GM13976 (cell line): ENCODE measurements around the gene LRPAP1.

ENCODE experiments used
- DNase-seq: peaks from one replicate; pipeline ENCODE4 v3.0.0; 2012; ENCODE audit warnings: low spot score
- in situ Hi-C: fragments of 300-500 bp; cut with MboI; formaldehyde crosslinking; loops from one replicate; pipeline ENCODE4 v1.12.0; 2022; ENCODE audit warnings: low sequenced_read_pairs, mixed read lengths, inconsistent platforms; ENCODE audit not compliant: unreplicated experiment
- TF ChIP-seq, protein P1 (sequence below): IDR thresholded peaks from 2 replicates; pipeline ENCODE4 v1.5.1; 2012; ENCODE audit warnings: borderline replicate concordance, mild to moderate bottlenecking; ENCODE audit not compliant: insufficient read depth; ENCODE audit errors: extremely low read depth, missing control alignments, control extremely low read depth

The LRPAP1 gene

DNA sequence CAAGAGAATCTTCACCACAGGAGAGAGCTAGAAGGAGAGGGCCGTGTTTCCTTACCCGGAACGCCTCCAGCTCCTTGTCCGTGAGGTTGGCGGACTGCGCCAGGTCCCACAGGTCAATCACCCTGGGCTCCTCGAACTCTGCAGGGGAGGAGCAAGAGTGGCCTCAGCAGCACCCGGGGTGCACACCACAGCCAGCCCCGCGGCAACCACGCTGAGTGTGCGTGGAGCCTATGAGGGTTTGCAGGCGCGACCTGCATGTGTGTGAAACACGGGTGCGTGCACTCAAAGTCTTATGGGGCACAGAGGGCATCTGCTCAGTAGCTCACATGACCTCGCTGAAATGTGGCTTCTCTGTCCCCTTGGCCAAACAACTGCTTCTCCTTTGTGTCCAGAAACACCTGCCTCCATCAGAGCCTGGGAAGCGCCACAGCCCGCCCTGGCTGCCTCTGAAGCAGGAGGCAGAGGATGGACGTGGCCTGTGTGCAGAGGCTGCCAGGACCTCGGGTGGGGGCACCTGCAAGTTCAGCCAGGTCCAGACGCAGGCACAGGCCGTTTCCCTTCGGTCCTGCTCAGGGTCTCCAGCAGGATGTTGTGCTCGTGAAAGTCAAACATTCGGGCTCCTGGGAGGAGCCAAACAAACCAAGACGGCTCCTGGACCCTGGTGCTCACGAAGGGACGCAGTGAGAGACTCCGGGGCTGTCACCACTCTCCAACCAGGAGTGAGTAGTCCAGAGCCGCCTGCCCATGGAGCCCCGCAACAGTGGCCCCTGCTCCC, 16.0 kb downstream of the LRPAP1 start:
- TF ChIP-seq, protein P1, sequence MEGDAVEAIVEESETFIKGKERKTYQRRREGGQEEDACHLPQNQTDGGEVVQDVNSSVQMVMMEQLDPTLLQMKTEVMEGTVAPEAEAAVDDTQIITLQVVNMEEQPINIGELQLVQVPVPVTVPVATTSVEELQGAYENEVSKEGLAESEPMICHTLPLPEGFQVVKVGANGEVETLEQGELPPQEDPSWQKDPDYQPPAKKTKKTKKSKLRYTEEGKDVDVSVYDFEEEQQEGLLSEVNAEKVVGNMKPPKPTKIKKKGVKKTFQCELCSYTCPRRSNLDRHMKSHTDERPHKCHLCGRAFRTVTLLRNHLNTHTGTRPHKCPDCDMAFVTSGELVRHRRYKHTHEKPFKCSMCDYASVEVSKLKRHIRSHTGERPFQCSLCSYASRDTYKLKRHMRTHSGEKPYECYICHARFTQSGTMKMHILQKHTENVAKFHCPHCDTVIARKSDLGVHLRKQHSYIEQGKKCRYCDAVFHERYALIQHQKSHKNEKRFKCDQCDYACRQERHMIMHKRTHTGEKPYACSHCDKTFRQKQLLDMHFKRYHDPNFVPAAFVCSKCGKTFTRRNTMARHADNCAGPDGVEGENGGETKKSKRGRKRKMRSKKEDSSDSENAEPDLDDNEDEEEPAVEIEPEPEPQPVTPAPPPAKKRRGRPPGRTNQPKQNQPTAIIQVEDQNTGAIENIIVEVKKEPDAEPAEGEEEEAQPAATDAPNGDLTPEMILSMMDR, result no peak
- in situ Hi-C loops, result no loop called here
- no peak for DNase-seq

DNA sequence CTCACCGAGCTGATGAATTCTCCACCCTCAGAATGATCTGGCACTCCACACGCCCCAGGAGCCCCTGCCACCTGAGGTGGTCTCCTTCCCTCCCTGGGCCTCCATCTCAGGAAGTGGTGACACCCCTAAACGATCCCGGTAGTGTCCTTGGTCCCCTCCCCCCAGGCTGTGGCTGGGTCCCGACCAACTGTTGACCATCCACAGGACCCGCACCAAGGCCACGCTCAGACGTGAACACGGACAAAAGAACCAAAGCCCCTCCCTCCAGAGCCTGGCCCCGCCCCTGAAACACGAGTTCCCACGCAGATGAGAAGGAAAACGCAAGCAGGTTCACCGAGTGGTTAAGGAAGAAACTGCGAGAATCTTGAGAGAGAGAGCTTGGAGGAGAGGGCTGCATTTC, 16.6 kb downstream of the LRPAP1 start:
- DNase-seq, result no peak
- TF ChIP-seq, protein P1, result no peak
- in situ Hi-C loops, result no loop called here

DNA sequence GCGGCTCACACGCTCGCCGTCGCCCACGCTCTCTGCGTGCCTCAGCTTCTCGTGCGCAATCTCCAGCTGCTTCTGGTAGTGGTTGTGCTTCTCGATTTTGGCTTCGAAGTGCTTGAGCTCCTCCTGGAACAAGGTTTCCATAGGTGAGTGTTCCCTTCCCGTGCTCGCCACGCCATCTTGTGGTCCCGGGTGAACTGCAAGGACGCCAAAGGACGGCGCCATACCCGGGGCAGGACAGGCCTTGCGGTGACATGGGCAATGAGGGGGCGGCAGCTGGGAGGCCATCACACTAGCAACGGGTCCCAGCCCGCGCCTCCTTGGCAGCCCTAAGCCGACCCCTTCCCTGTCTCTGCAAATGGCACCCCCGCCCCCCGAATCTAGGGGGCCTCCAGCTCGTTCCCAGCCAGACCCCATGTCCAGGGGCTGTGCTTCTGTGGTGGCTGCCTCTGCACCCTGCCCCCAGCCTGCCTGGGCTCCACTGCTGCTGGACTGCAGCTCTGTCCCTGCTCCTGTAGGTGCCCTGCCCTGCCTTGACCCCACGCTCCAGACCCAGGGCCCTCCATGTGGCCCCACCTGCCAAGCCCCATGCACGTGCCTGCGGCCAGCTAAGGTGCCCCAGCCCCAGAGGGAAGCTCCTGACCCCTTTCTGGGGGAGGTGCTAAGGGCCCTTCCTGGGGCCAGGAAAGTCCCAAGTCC, 17.3 kb downstream of the LRPAP1 start:
- no peak for DNase-seq
- in situ Hi-C loops, result no loop called here
- TF ChIP-seq, protein P1, result no peak

DNA sequence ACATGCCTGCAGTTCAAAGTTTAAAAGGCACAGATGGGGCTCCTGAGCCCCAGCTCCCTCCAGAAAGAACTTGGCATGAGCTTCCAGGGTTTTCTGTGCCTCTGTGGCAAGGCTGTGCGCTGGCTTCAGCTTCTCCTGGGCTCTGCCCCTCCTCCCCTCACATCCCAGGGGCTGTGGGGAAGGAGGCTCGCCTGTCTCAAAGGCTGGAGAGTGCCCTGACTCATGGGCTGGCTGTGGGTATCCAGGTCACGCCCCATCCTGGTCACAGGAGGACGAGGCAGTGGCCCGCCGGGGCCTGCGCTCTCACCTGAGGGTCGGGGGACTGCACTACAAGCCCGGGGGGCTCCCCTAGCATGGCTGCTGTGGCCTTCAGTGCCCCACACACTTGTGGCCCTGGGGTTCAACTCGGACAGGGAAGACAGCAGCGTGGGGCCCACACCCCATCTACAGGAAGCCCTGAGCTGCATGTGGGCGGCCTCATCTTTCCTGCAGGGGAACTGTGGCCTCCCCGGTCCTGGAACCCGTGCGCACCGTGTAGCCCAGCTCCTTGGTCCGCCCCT, 17.9 kb downstream of the LRPAP1 start:
- in situ Hi-C loops, result no loop called here
- TF ChIP-seq, protein P1, result no peak
- no peak for DNase-seq

- in situ Hi-C loops, result no loop called here
- TF ChIP-seq, protein P1, result no peak
- DNase-seq, result no peak
Observed at GRCh38 chr4:3513807-3514206, 18.4 kb downstream of the LRPAP1 start.

GRCh38 chr4:3512719-3513118, 19.5 kb downstream of the LRPAP1 start:
- TF ChIP-seq, protein P1, result no peak
- in situ Hi-C loops, result no loop called here
- no peak for DNase-seq
